B cell (primary cell): ENCODE data around the gene THADA. TPM values are rescaled to one million over a fixed set of nuclear protein-coding genes. Genes with fewer than 3 reads are reported as not detected.

Source experiments
- ATAC-seq: fragments of 200-7000 bp; cut with Tn5 transposase; one replicate; pipeline ENCODE4 v1.10.0; 2021; ENCODE audit warnings: low read depth, mild to moderate bottlenecking, moderate number of reproducible peaks, moderate library complexity
- CTCF ChIA-PET: fragments of 350-600 bp; sonication (Branson Sonifier 250); formaldehyde crosslinking; loops from one replicate; lab custom pipeline; 2021; ENCODE audit warnings: antibody characterized with exemption, inconsistent platforms; lab: Charles Lee
- POLR2A ChIA-PET: fragments of 350-600 bp; sonication (Branson Sonifier 250); formaldehyde crosslinking; loops from one replicate; lab custom pipeline; 2021; ENCODE audit warnings: antibody characterized with exemption; lab: Charles Lee
- DNase-seq: peaks from one replicate; pipeline ENCODE4 v3.0.0; 2013
- H2AFZ ChIP-seq: 2 replicates; pipeline ENCODE4 v1.6.1; 2012; ENCODE audit warnings: mild to moderate bottlenecking, low read depth, low read length; ENCODE audit not compliant: insufficient read depth, poor library complexity, severe bottlenecking
- H3K27ac ChIP-seq, 2 donors: 1 replicate in 1 of 2; 2 replicates in 1 of 2; pipeline ENCODE4 v1.5.1; 2012 to 2013; ENCODE audit warnings: low read length in 2 of 2, mild to moderate bottlenecking in 2 of 2, moderate library complexity in 1 of 2
- H3K27me3 ChIP-seq, 4 experiments: fragments of 200-600 bp in 1 of 4; sonication (generic) in 1 of 4; replicated peaks in 1 of 4; 1 replicate in 2 of 4; 2 replicates in 2 of 4; pipeline versions ENCODE4 v1.6.1 to v1.7.0; 2013 to 2016; ENCODE audit warnings: low read length in 3 of 4, mild to moderate bottlenecking in 2 of 4, mixed read lengths in 1 of 4, moderate library complexity in 1 of 4; ENCODE audit not compliant: insufficient read depth in 4 of 4, control insufficient read depth in 3 of 4; ENCODE audit errors: control extremely low read depth in 1 of 4
- H3K36me3 ChIP-seq, 2 experiments: replicated peaks in 1 of 2; 1 replicate in 1 of 2; 2 replicates in 1 of 2; pipeline versions ENCODE4 v1.6.1 to v1.7.1; 2013; ENCODE audit warnings: low read length in 1 of 2; ENCODE audit not compliant: insufficient read depth in 2 of 2, control insufficient read depth in 1 of 2; ENCODE audit errors: control extremely low read depth in 1 of 2, extremely low read depth in 1 of 2
- H3K4me1 ChIP-seq, 2 donors: fragments of 200-600 bp in 1 of 2; sonication (generic) in 1 of 2; 1 replicate in 1 of 2; 2 replicates in 1 of 2; pipeline versions ENCODE4 v1.5.1 to v1.6.1; 2013 to 2017; ENCODE audit warnings: low read length in 2 of 2; ENCODE audit not compliant: control insufficient read depth in 2 of 2, insufficient read depth in 2 of 2
- H3K4me2 ChIP-seq: replicated peaks from 2 replicates; pipeline ENCODE3; 2012; ENCODE audit warnings: mild to moderate bottlenecking, low read depth, low read length; ENCODE audit not compliant: poor library complexity, severe bottlenecking
- H3K4me3 ChIP-seq, 5 experiments: fragments of 200-600 bp in 1 of 5; sonication (generic) in 1 of 5; 1 replicate in 3 of 5; 2 replicates in 2 of 5; pipeline versions ENCODE4 v1.5.1 to v1.7.0; 2011 to 2016; ENCODE audit warnings: low read length in 4 of 5, mild to moderate bottlenecking in 4 of 5, low read depth in 2 of 5, control low read depth in 1 of 5, moderate library complexity in 1 of 5; ENCODE audit not compliant: insufficient read depth in 1 of 5; ENCODE audit errors: control extremely low read depth in 1 of 5, extremely low read depth in 1 of 5
- H3K79me2 ChIP-seq: fragments of 200-600 bp; sonication (generic); one replicate; pipeline ENCODE4 v1.6.0; 2016; ENCODE audit warnings: low read length; ENCODE audit not compliant: control insufficient read depth, insufficient read depth
- H3K9ac ChIP-seq: fragments of 200-600 bp; sonication (generic); 2 replicates; pipeline ENCODE4 v1.6.1; 2017; ENCODE audit warnings: mild to moderate bottlenecking, low read length, moderate library complexity
- H3K9me3 ChIP-seq, 3 donors: one replicate each; pipeline versions ENCODE4 v1.6.1 to v1.7.1; 2013; ENCODE audit warnings: low read length in 2 of 3; ENCODE audit not compliant: control insufficient read depth in 2 of 3, insufficient read depth in 1 of 3; ENCODE audit errors: control extremely low read depth in 1 of 3
- H4K20me1 ChIP-seq: 2 replicates; pipeline ENCODE4 v1.6.0; 2012; ENCODE audit warnings: mild to moderate bottlenecking, low read length; ENCODE audit not compliant: insufficient read depth, control insufficient read depth, poor library complexity, severe bottlenecking
- H3K27ac Mint-ChIP-seq: one replicate; pipeline ENCODE4 v1.8.0; 2021; ENCODE audit warnings: mixed read lengths
- H3K27me3 Mint-ChIP-seq: one replicate; pipeline ENCODE4 v1.8.0; 2021; ENCODE audit warnings: mixed read lengths
- H3K4me1 Mint-ChIP-seq: one replicate; pipeline ENCODE4 v1.8.0; 2021; ENCODE audit warnings: mixed read lengths
- H3K4me3 Mint-ChIP-seq: one replicate; pipeline ENCODE4 v1.8.0; 2021; ENCODE audit warnings: mixed read lengths
- H3K9me3 Mint-ChIP-seq: one replicate; pipeline ENCODE4 v1.8.0; 2022; ENCODE audit warnings: mixed read lengths; ENCODE audit not compliant: insufficient read depth
- EZH2 ChIP-seq: IDR thresholded peaks from 2 replicates; pipeline ENCODE4 v1.6.1; 2012; ENCODE audit warnings: borderline replicate concordance, low read depth, mild to moderate bottlenecking, moderate library complexity, low read length; ENCODE audit not compliant: insufficient read depth, poor library complexity, severe bottlenecking
- WGBS: methylation state at CpG from one replicate; pipeline ENCODE4 v1.1.5; 2013; ENCODE audit warnings: missing lambda C conversion rate; ENCODE audit not compliant: insufficient coverage; 5-methylcytosine and 5-hydroxymethylcytosine counted together
- intact Hi-C: fragments of 100-400 bp; cut with micrococcal nuclease; formaldehyde crosslinking; loops from one replicate; pipeline ENCODE4 v1.10.0; 2022
- polyA plus RNA-seq: library from polyadenylated mRNA; depleted of rRNA; stranded (reverse); fragments of >200 nt; gene quantifications from 2 replicates; pipeline ENCODE4 v1.2.3, GENCODE V29; 2012
- total RNA-seq, 2 donors: library from RNA; stranded (reverse); fragments of 120-200 nt in 1 of 2; gene quantifications; 1 replicate in 1 of 2; 2 replicates in 1 of 2; pipeline versions ENCODE4 v1.2.3 to v1.2.4, GENCODE V29; 2013 to 2022
- TF ChIP-seq, protein P1 (sequence below): fragments of 200-600 bp; IDR thresholded peaks from one replicate; pipeline ENCODE4 v1.8.0; 2022; ENCODE audit warnings: antibody characterized with exemption, mild to moderate bottlenecking

Gene THADA
- total and polyA plus RNA-seq, 2 donors (not counting 1 experiment from before 2014, with no cell fraction given) = 17.6 to 48.5 TPM

- Histone ChIP-seq H3K4me1 (peaks cover 49 to 57% of the 10 kb centered on the region in 2 donors), H3K79me2 (peaks cover 89% of the 10 kb centered on the region), H3K9ac (peak overlapping the region; percentile 86), H4K20me1 (peaks cover 34% of the 10 kb centered on the region), H3K4me3 (peak overlapping the region; percentile 76 to 98 (median 90)), H2AFZ (no peak overlapping the region), H3K36me3 (peaks cover 0 to 33% of the 10 kb centered on the region in 2 experiments), H3K4me2 (peak overlapping the region; percentile 85), H3K9me3 (no peaks in the 10 kb centered on the region), H3K27me3 (no peaks in the 10 kb centered on the region), H3K27ac (peak overlapping the region; percentile 90 to 93)
- H3K4me1 Mint-ChIP-seq = peaks cover 52% of the 10 kb centered on the region
- no peak for TF ChIP-seq EZH2
- TF ChIP-seq, protein P1, sequence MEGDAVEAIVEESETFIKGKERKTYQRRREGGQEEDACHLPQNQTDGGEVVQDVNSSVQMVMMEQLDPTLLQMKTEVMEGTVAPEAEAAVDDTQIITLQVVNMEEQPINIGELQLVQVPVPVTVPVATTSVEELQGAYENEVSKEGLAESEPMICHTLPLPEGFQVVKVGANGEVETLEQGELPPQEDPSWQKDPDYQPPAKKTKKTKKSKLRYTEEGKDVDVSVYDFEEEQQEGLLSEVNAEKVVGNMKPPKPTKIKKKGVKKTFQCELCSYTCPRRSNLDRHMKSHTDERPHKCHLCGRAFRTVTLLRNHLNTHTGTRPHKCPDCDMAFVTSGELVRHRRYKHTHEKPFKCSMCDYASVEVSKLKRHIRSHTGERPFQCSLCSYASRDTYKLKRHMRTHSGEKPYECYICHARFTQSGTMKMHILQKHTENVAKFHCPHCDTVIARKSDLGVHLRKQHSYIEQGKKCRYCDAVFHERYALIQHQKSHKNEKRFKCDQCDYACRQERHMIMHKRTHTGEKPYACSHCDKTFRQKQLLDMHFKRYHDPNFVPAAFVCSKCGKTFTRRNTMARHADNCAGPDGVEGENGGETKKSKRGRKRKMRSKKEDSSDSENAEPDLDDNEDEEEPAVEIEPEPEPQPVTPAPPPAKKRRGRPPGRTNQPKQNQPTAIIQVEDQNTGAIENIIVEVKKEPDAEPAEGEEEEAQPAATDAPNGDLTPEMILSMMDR = no peak
- ChIA-PET CTCF (interaction anchor here (0.7 to 21.8 kb wide), 8 partner anchors 9 to 278 kb away, joined by 3 to 650 read pairs (median 8); no protein-coding TSS in a partner anchor), POLR2A (interaction anchor here (0.6 to 13.4 kb wide), 8 partner anchors 15 to 277 kb away, joined by 4 to 561 read pairs (median 8); no protein-coding TSS in a partner anchor)
- peak overlapping the region; percentile 97 for H3K27ac Mint-ChIP-seq
- H3K27me3 Mint-ChIP-seq = no peaks in the 10 kb centered on the region
- under 1% methylated on average over 73 of the region's 74 CpGs for WGBS
- intact Hi-C loops = loop anchor here (5.0 kb wide), 2 partner anchors 317 to 413 kb away; no protein-coding TSS in a partner anchor
- peak overlapping the region; percentile 98 for H3K4me3 Mint-ChIP-seq
- ATAC-seq = no peak
- peak; percentile 87 for DNase-seq
- no peaks in the 10 kb centered on the region for H3K9me3 Mint-ChIP-seq
Measured at GRCh38 chr2:43225093-43225787, 370.6 kb downstream of the THADA start.
